Measurements from ENCODE around the gene RAPGEF4. TPM values are rescaled to one million over a fixed set of nuclear protein-coding genes. Genes with fewer than 3 reads are reported as not detected.

The RAPGEF4 gene
- total RNA-seq, 6 donors from 2014 or later = 8.3 to 35.2 (median 17.4) TPM

DNA sequence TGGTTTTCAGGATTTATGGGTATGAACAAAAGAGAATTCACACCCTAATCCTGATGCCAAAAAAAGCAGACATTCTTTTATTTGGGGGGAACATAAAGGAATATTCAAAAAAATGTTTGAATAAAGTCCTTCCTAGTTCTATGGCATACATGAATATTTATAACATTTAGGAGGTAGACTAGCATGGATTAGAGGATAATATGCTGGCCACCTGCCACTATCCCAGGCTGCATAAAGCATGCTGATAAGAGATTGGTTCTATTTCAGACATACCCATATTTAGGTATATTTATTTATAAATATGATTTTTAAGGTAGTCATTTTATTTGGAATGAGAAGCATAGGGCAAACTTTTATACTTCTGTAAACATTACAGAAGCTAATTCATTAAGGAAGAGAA, 305.1 kb downstream of the RAPGEF4 start:
- H3K4me1 ChIP-seq = peaks cover 0 to 10% (median 4%) of the 10 kb centered on the region in 4 donors
- H3K4me3 ChIP-seq = no peak overlapping the region
- TF ChIP-seq, protein P1, sequence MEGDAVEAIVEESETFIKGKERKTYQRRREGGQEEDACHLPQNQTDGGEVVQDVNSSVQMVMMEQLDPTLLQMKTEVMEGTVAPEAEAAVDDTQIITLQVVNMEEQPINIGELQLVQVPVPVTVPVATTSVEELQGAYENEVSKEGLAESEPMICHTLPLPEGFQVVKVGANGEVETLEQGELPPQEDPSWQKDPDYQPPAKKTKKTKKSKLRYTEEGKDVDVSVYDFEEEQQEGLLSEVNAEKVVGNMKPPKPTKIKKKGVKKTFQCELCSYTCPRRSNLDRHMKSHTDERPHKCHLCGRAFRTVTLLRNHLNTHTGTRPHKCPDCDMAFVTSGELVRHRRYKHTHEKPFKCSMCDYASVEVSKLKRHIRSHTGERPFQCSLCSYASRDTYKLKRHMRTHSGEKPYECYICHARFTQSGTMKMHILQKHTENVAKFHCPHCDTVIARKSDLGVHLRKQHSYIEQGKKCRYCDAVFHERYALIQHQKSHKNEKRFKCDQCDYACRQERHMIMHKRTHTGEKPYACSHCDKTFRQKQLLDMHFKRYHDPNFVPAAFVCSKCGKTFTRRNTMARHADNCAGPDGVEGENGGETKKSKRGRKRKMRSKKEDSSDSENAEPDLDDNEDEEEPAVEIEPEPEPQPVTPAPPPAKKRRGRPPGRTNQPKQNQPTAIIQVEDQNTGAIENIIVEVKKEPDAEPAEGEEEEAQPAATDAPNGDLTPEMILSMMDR (IDR thresholded peaks at IDR 0.05) = no peak
- TF ChIP-seq EP300 (IDR thresholded peaks at IDR 0.05) (no peak), POLR2A (IDR thresholded peaks at IDR 0.05) (no peak), POLR2AphosphoS5 (IDR thresholded peaks at IDR 0.05) (no peak)
- peaks cover 0 to 14% (median 0%) of the 10 kb centered on the region in 4 donors for H3K36me3 ChIP-seq
- no peaks in the 10 kb centered on the region for H3K27me3 ChIP-seq
- H3K9me3 ChIP-seq = no peaks in the 10 kb centered on the region
- H3K27ac ChIP-seq = no peak overlapping the region
- DNase-seq (no peak), ATAC-seq (ENCODE audit: low FRiP score in 2 of 2) (no peak)

DNA sequence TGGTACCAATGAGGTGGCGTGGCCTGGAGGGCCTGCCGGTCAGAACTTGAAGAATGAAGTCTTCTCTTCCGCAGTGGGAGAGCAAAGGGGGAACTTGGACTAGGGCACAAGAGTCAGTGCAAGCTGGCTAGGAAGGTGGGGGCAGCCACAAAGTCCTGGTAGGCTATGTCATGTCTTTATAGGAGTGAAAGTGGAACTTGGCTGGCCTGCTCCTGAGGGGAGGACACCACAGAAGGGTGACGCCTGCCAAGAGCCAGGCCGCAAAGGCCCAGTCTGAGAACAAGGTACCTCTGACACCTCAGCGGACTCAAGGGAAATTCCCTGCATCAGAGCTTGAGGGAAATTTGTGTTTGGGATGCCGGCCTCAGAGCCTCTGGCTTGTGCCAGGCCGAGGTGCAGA, 307.8 kb downstream of the RAPGEF4 start:
- peak; percentile 74 to 87 for ATAC-seq (ENCODE audit: low FRiP score in 2 of 2)
- no peak overlapping the region for H3K27ac ChIP-seq
- peaks cover 0 to 5% (median 4%) of the 10 kb centered on the region in 4 donors for H3K4me1 ChIP-seq
- H3K4me3 ChIP-seq = no peak overlapping the region
- 81 to 86% methylated on average over 8 of the region's 8 CpGs for WGBS, 2 donors
- no peaks in the 10 kb centered on the region for H3K27me3 ChIP-seq
- no peaks in the 10 kb centered on the region for H3K9me3 ChIP-seq
- H3K36me3 ChIP-seq = peaks cover 0 to 10% (median 0%) of the 10 kb centered on the region in 4 donors
- TF ChIP-seq POLR2A (IDR thresholded peaks at IDR 0.05) (no peak), POLR2AphosphoS5 (IDR thresholded peaks at IDR 0.05) (no peak)
- DNase-seq = peak in 1 of 2 donors; percentile 62

DNA sequence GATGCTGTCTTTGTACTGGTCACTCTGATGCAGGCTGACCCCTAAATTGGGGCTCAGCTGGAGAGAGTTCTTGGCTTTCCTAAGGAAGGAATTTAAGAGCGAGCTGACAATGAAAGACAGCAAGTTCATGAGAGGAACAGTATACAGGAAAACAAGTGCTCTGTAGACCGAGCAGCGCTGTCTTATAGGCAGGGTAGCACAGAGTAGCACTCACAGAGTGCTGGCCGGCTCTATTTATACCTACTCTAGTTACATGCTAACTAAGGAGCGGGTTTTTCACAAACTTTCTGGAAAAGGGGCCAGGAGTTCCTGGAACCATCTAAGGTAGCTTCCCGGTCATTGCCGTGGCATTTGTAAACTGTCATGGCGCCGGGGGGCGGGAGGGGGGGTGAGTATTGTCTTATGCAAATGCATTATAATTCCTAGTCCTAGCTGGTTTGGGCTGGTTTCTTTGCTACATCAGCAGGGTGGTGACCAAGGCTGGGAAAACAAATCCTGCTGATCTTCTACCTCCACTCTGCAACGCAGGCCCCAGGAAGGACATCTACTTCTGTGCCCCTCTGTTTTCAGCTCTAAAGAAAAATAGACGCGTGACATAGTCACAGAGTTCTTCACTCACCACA, 308.4 kb downstream of the RAPGEF4 start:
- WGBS, 2 donors = 91 to 93% methylated on average over 11 to 13 of the region's 13 CpGs
- ATAC-seq (ENCODE audit: low FRiP score in 2 of 2) = no peak

DNA sequence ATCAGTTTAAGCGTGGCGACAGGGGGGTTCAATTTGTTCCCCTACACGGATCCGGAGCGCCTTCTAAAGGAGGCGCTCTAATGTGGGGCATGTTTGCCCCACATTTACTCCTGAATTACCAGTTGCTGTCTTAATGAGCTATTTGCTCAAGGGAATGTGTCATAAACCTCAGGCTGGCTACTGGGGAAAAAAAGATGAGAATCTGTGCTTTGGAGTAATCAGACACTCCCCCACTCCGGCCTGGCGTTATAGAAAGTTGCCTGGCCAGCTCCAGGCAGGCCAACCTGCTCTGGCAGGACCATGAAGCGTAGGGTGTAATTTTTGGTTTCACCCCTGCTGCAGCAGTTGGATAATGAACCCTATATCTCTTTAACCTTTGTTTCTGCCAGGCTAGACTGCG, 309.0 kb downstream of the RAPGEF4 start:
- no peak for ATAC-seq (ENCODE audit: low FRiP score in 2 of 2)

More for the DNA sequence above, 308.4 kb downstream of the RAPGEF4 start:
- H3K4me3 ChIP-seq = no peak overlapping the region
- H3K4me1 ChIP-seq = peaks cover 2 to 10% (median 7%) of the 10 kb centered on the region in 4 donors
- no peaks in the 10 kb centered on the region for H3K27me3 ChIP-seq
- no peaks in the 10 kb centered on the region for H3K9me3 ChIP-seq
- TF ChIP-seq, protein P1 (IDR thresholded peaks at IDR 0.05) = no peak
- TF ChIP-seq POLR2A (IDR thresholded peaks at IDR 0.05) (no peak), POLR2AphosphoS5 (IDR thresholded peaks at IDR 0.05) (no peak), EP300 (IDR thresholded peaks at IDR 0.05) (no peak)
- no peak overlapping the region for H3K27ac ChIP-seq
- peaks cover 0 to 10% (median 0%) of the 10 kb centered on the region in 4 donors for H3K36me3 ChIP-seq
- no peak for DNase-seq

DNA sequence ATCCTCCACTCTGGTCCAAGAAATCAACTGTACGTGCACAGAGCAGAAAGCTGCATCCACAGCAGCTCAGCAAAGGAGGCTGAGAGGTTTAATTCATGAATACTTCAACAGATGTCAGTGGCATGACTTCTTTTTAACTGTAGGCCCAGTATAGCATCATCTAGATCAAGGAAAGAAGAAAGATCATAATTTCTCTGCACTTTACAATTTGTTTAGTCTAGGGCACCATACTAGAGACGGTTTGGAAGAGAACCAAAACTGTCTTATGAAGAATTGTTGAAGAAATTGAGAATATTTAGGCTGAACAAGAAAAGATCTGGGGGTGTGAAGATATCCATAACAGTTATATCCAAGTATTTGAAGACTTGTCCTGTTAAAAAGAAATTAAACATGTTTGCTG, 309.5 kb downstream of the RAPGEF4 start:
- ATAC-seq (ENCODE audit: low FRiP score in 2 of 2) = no peak
- Histone ChIP-seq H3K36me3 (peaks cover 0 to 8% (median 0%) of the 10 kb centered on the region in 4 donors), H3K4me3 (no peak overlapping the region), H3K27me3 (no peaks in the 10 kb centered on the region), H3K27ac (no peak overlapping the region), H3K4me1 (peaks cover 11 to 19% (median 16%) of the 10 kb centered on the region in 4 donors), H3K9me3 (no peaks in the 10 kb centered on the region)
- 86 to 89% methylated on average over 2 of the region's 2 CpGs for WGBS, 2 donors
- no peak for TF ChIP-seq POLR2AphosphoS5 (IDR thresholded peaks at IDR 0.05)
- no peak for TF ChIP-seq POLR2A (IDR thresholded peaks at IDR 0.05)
- no peak for TF ChIP-seq EP300 (IDR thresholded peaks at IDR 0.05)
- TF ChIP-seq, protein P1 (IDR thresholded peaks at IDR 0.05) = no peak
- no peak for DNase-seq

More for the DNA sequence above, 309.0 kb downstream of the RAPGEF4 start:
- Histone ChIP-seq H3K36me3 (peaks cover 0 to 9% (median 0%) of the 10 kb centered on the region in 4 donors), H3K4me1 (peaks cover 8 to 17% (median 13%) of the 10 kb centered on the region in 4 donors), H3K9me3 (no peaks in the 10 kb centered on the region), H3K27me3 (no peaks in the 10 kb centered on the region), H3K27ac (no peak overlapping the region), H3K4me3 (no peak overlapping the region)
- TF ChIP-seq, protein P1 (IDR thresholded peaks at IDR 0.05) = no peak
- no peak for TF ChIP-seq POLR2AphosphoS5 (IDR thresholded peaks at IDR 0.05)
- no peak for TF ChIP-seq EP300 (IDR thresholded peaks at IDR 0.05)
- no peak for TF ChIP-seq POLR2A (IDR thresholded peaks at IDR 0.05)
- DNase-seq = no peak
- WGBS, 2 donors = 88 to 89% methylated on average over 10 of the region's 10 CpGs
